Suprapubic skin (tissue), 4 donors: Measurements from ENCODE around the gene FAM240B.

Source experiments
- CTCF ChIP-seq, 2 donors: fragments of 200-600 bp in 1 of 2; fragments of 450-650 bp in 1 of 2; sonication (generic) in 1 of 2; IDR thresholded peaks; one replicate each; pipeline ENCODE4 v1.5.1; 2016 to 2019; ENCODE audit warnings: antibody characterized with exemption in 2 of 2, mild to moderate bottlenecking in 1 of 2, moderate library complexity in 1 of 2
- EP300 ChIP-seq: sonication (generic); formaldehyde crosslinking; IDR thresholded peaks from one replicate; pipeline ENCODE4 v1.6.1; 2017; ENCODE audit warnings: antibody characterized with exemption
- POLR2A ChIP-seq, 2 donors: fragments of 450-650 bp; IDR thresholded peaks; one replicate each; pipeline ENCODE4 v1.6.1; 2017; ENCODE audit warnings: antibody characterized with exemption in 2 of 2, mild to moderate bottlenecking in 2 of 2, moderate library complexity in 2 of 2
- POLR2AphosphoS5 ChIP-seq, 3 donors: sonication (generic); formaldehyde crosslinking; IDR thresholded peaks; one replicate each; pipeline ENCODE4 v1.6.1; 2017; ENCODE audit warnings: antibody characterized with exemption in 3 of 3

DNA sequence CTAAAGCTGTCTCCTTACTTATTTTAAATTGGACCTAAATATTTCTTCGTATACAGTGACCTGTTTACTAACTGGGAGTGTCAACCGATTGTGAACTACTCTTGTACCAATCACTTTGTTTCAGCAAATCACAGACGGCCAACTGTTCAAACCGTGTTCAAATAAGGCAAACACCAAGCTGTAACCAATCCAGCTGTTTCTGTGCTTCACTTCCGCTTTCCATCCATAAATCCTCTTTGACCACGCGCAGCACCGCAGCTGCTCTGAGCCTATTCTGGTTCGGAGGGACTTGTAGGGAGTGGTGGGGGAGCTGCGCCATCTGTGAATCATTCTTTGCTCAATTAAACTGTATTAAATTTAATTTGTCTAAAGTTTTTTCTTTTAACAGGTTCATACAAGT, 4.8 kb upstream of the FAM240B start:
- TF ChIP-seq CTCF (IDR thresholded peaks at IDR 0.05) (no peak), EP300 (no peak), POLR2A (IDR thresholded peaks at IDR 0.05) (no peak), POLR2AphosphoS5 (IDR thresholded peaks at IDR 0.05) (no peak)
